ENCODE data around the gene OSGEPL1.

GRCh38 chr2:189751080-189751658 is 11.4 kb downstream of the OSGEPL1 start:
- peak; percentile 50 for TF ChIP-seq CTCF (IDR thresholded peaks at IDR 0.05; ENCODE audit: poor library complexity)
- no peak for TF ChIP-seq EZH2 (IDR thresholded peaks at IDR 0.05; ENCODE audit: borderline replicate concordance)
- TF ChIP-seq EZH2phosphoT487 (IDR thresholded peaks at IDR 0.05; ENCODE audit: low read depth, severe bottlenecking, unreplicated experiment): no peak
